ENCODE data around the gene KHK. TPM values are rescaled to one million over a fixed set of nuclear protein-coding genes. Genes with fewer than 3 reads are reported as not detected.

Gene KHK
- total and polyA plus RNA-seq, 2 donors from 2014 or later: 18.7 to 538 TPM

- no peak for TF ChIP-seq CTCF (IDR thresholded peaks at IDR 0.05; ENCODE audit: borderline replicate concordance, extremely low read depth, insufficient read depth)
- H3K4me1 ChIP-seq (ENCODE audit: control insufficient read depth in 2 of 3, insufficient read depth in 2 of 3, low read depth in 1 of 3, low read length in 3 of 3): peaks cover 0 to 16% (median 9%) of the 10 kb centered on the region in 3 donors
- H3K27ac ChIP-seq (ENCODE audit: low read depth in 2 of 2, low read length in 2 of 2): peak overlapping the region; percentile 54 to 82
- H3K36me3 ChIP-seq (ENCODE audit: control insufficient read depth in 2 of 3, insufficient read depth in 3 of 3, low read length in 3 of 3): no peaks in the 10 kb centered on the region
- DNase-seq (peak in 1 of 5 donors; percentile 74), FAIRE-seq (no peak)
- H3K9ac ChIP-seq (ENCODE audit: low read length in 3 of 3): no peak overlapping the region
- H3K4me3 ChIP-seq (ENCODE audit: low read length in 3 of 3): peak overlapping the region; percentile 20 to 55 (median 36)
- no peaks in the 10 kb centered on the region for H3K27me3 ChIP-seq (ENCODE audit: control insufficient read depth, insufficient read depth, low read length)
- H3K9me3 ChIP-seq (ENCODE audit: control insufficient read depth in 2 of 3, insufficient read depth in 1 of 3, low read length in 3 of 3): no peaks in the 10 kb centered on the region
- intact Hi-C loops (cut with DNase I): no loop called here
Observed at GRCh38 chr2:27079233-27080139, 7.1 kb upstream of the KHK start.

- TF ChIP-seq CTCF (IDR thresholded peaks at IDR 0.05; ENCODE audit: borderline replicate concordance, extremely low read depth, insufficient read depth): no peak
- DNase-seq (no peak), FAIRE-seq (no peak)
- no peaks in the 10 kb centered on the region for H3K36me3 ChIP-seq (ENCODE audit: control insufficient read depth in 2 of 3, insufficient read depth in 3 of 3, low read length in 3 of 3)
- H3K4me3 ChIP-seq (ENCODE audit: low read length in 3 of 3): peak overlapping the region in 2 of 3 donors; percentile 36 to 55
- H3K9me3 ChIP-seq (ENCODE audit: control insufficient read depth in 2 of 3, insufficient read depth in 1 of 3, low read length in 3 of 3): no peaks in the 10 kb centered on the region
- intact Hi-C loops (cut with DNase I): no loop called here
- H3K27me3 ChIP-seq (ENCODE audit: control insufficient read depth, insufficient read depth, low read length): no peaks in the 10 kb centered on the region
- H3K4me1 ChIP-seq (ENCODE audit: control insufficient read depth in 2 of 3, insufficient read depth in 2 of 3, low read depth in 1 of 3, low read length in 3 of 3): peaks cover under 1 to 13% (median 5%) of the 10 kb centered on the region in 3 donors
- peak overlapping the region in 1 of 2 donors; percentile 8 for H3K27ac ChIP-seq (ENCODE audit: low read depth in 2 of 2, low read length in 2 of 2)
- H3K9ac ChIP-seq (ENCODE audit: low read length in 3 of 3): peak overlapping the region in 1 of 3 donors; percentile 5
Observed at GRCh38 chr2:27080140-27080469, 6.5 kb upstream of the KHK start.

- peak overlapping the region in 1 of 2 donors; percentile 23 for H3K27ac ChIP-seq (ENCODE audit: low read depth in 2 of 2, low read length in 2 of 2)
- H3K4me3 ChIP-seq (ENCODE audit: low read length in 3 of 3): peak overlapping the region in 2 of 3 donors; percentile 12 to 55
Observed at GRCh38 chr2:27080603-27080936, 6.0 kb upstream of the KHK start.

More at GRCh38 chr2:27080603-27080936, 6.0 kb upstream of the KHK start:
- Histone ChIP-seq H3K4me1 (ENCODE audit: control insufficient read depth in 2 of 3, insufficient read depth in 2 of 3, low read depth in 1 of 3, low read length in 3 of 3) (peaks cover 4 to 18% (median 5%) of the 10 kb centered on the region in 3 donors), H3K9ac (ENCODE audit: low read length in 3 of 3) (peak overlapping the region in 1 of 3 donors; percentile 5), H3K36me3 (ENCODE audit: control insufficient read depth in 2 of 3, insufficient read depth in 3 of 3, low read length in 3 of 3) (no peaks in the 10 kb centered on the region), H3K27me3 (ENCODE audit: control insufficient read depth, insufficient read depth, low read length) (no peaks in the 10 kb centered on the region), H3K9me3 (ENCODE audit: control insufficient read depth in 2 of 3, insufficient read depth in 1 of 3, low read length in 3 of 3) (no peaks in the 10 kb centered on the region)
- FAIRE-seq (no peak), DNase-seq (peak in 1 of 5 donors; percentile 79)
- TF ChIP-seq CTCF (IDR thresholded peaks at IDR 0.05; ENCODE audit: borderline replicate concordance, extremely low read depth, insufficient read depth): no peak
- intact Hi-C loops (cut with DNase I): no loop called here
